H1 (cell line): Measurements from ENCODE around the gene SMARCA2. TPM values are rescaled to one million over a fixed set of nuclear protein-coding genes. Genes with fewer than 3 reads are reported as not detected.

Experiments
- CTCF ChIA-PET: fragments of 300-600 bp; sonication (Branson Sonifier 250); formaldehyde crosslinking; loops from one replicate; lab custom pipeline; 2021; ENCODE audit not compliant: partially characterized antibody; lab: Charles Lee
- POLR2A ChIA-PET: fragments of 300-600 bp; sonication (Branson Sonifier 250); formaldehyde crosslinking; loops from one replicate; lab custom pipeline; 2021; ENCODE audit warnings: inconsistent platforms; ENCODE audit not compliant: partially characterized antibody; lab: Charles Lee
- DNase-seq, 2 experiments: peaks; one replicate each; pipeline versions ENCODE4 v3.0.0 to v3.0.0-alpha.2; 2010 to 2022; ENCODE audit warnings: low spot score in 2 of 2, low read depth in 1 of 2, mixed read lengths in 1 of 2
- FAIRE-seq: peaks from 2 replicates; lab custom pipeline; 2011; peaks lifted over from hg19 to GRCh38; lab: Jason Lieb, UNC
- H2AFZ ChIP-seq: 2 replicates; pipeline ENCODE4 v1.8.1; 2012; ENCODE audit warnings: low read length, inconsistent platforms
- H2AK5ac ChIP-seq: 2 replicates; pipeline ENCODE4 v1.6.1; 2013; ENCODE audit warnings: low read depth, low read length
- H2BK120ac ChIP-seq: replicated peaks from 2 replicates; pipeline ENCODE3; 2013; ENCODE audit warnings: low read depth, low read length, inconsistent platforms
- H2BK12ac ChIP-seq: 2 replicates; pipeline ENCODE4 v1.6.1; 2013; ENCODE audit warnings: low read depth, low read length
- H2BK15ac ChIP-seq: 2 replicates; pipeline ENCODE4 v1.6.1; 2013; ENCODE audit warnings: low read length
- H2BK20ac ChIP-seq: 2 replicates; pipeline ENCODE4 v1.6.1; 2013; ENCODE audit warnings: low read length
- H2BK5ac ChIP-seq: 2 replicates; pipeline ENCODE4 v1.6.1; 2013; ENCODE audit warnings: low read depth, low read length
- H3K14ac ChIP-seq: 2 replicates; pipeline ENCODE4 v1.6.1; 2013; ENCODE audit warnings: inconsistent platforms; ENCODE audit not compliant: insufficient read length
- H3K18ac ChIP-seq: 2 replicates; pipeline ENCODE4 v1.6.1; 2013; ENCODE audit warnings: low read length; ENCODE audit errors: extremely low read depth
- H3K23ac ChIP-seq: 2 replicates; pipeline ENCODE4 v1.6.1; 2013; ENCODE audit warnings: inconsistent platforms; ENCODE audit not compliant: insufficient read length
- H3K23me2 ChIP-seq: 2 replicates; pipeline ENCODE4 v1.6.1; 2013; ENCODE audit warnings: low read depth, low read length
- H3K27ac ChIP-seq: 2 replicates; pipeline ENCODE4 v1.6.1; 2011; ENCODE audit warnings: low read depth, low read length, inconsistent platforms
- H3K27me3 ChIP-seq, 4 experiments: replicated peaks in 1 of 4; 1 replicate in 1 of 4; 2 replicates in 3 of 4; pipeline versions ENCODE4 v1.6.1 to v1.8.1; 2011 to 2013; ENCODE audit warnings: low read length in 3 of 4, mild to moderate bottlenecking in 3 of 4, inconsistent platforms in 2 of 4, mixed read lengths in 2 of 4, moderate library complexity in 1 of 4; ENCODE audit not compliant: control insufficient read depth in 3 of 4, insufficient read depth in 3 of 4; ENCODE audit errors: extremely low read depth in 1 of 4
- H3K36me3 ChIP-seq, 4 experiments: 2 replicates each; pipeline versions ENCODE4 v1.6.1 to v1.8.1; 2011 to 2013; ENCODE audit warnings: mild to moderate bottlenecking in 4 of 4, low read length in 3 of 4, moderate library complexity in 2 of 4, control low read depth in 1 of 4, inconsistent platforms in 1 of 4; ENCODE audit not compliant: insufficient read depth in 4 of 4, control insufficient read depth in 2 of 4
- H3K4ac ChIP-seq: replicated peaks from 2 replicates; pipeline ENCODE3; 2013; ENCODE audit warnings: low read length, low read depth, mixed read lengths, inconsistent platforms; ENCODE audit not compliant: insufficient read length
- H3K4me1 ChIP-seq, 4 experiments: replicated peaks in 1 of 4; 1 replicate in 1 of 4; 2 replicates in 3 of 4; pipeline versions ENCODE4 v1.6.1 to v1.8.1; 2011 to 2013; ENCODE audit warnings: low read length in 3 of 4, inconsistent platforms in 2 of 4, mixed read lengths in 1 of 4; ENCODE audit not compliant: insufficient read depth in 4 of 4, control insufficient read depth in 3 of 4
- H3K4me2 ChIP-seq, 2 experiments: 2 replicates each; pipeline versions ENCODE4 v1.6.1 to v1.8.1; 2011 to 2013; ENCODE audit warnings: low read depth in 2 of 2, low read length in 2 of 2, control low read depth in 1 of 2, inconsistent platforms in 1 of 2, mild to moderate bottlenecking in 1 of 2; ENCODE audit not compliant: insufficient read depth in 1 of 2
- H3K4me3 ChIP-seq, 4 experiments: fragments of 200-600, 300-600 bp in 1 of 4; sonication (generic), shearing (Covaris generic), sonication (Bioruptor Twin) in 1 of 4; 2 replicates each; pipeline versions ENCODE4 v1.5.1 to v1.8.1; 2011 to 2016; ENCODE audit warnings: low read length in 4 of 4, low read depth in 3 of 4, control low read depth in 2 of 4, inconsistent platforms in 2 of 4, mild to moderate bottlenecking in 2 of 4, mixed read lengths in 1 of 4, moderate library complexity in 1 of 4; ENCODE audit not compliant: insufficient read depth in 2 of 4; ENCODE audit errors: extremely low read depth in 1 of 4
- H3K56ac ChIP-seq: replicated peaks from 2 replicates; pipeline ENCODE3; 2013; ENCODE audit warnings: low read depth, mild to moderate bottlenecking, mixed read lengths, low read length, inconsistent platforms; ENCODE audit not compliant: insufficient read length
- H3K79me1 ChIP-seq: 2 replicates; pipeline ENCODE4 v1.6.1; 2013; ENCODE audit warnings: low read depth, low read length, control low read depth
- H3K79me2 ChIP-seq, 2 experiments: 2 replicates each; pipeline versions ENCODE4 v1.6.1 to v1.8.1; 2012 to 2013; ENCODE audit warnings: low read length in 2 of 2, mild to moderate bottlenecking in 2 of 2, inconsistent platforms in 1 of 2; ENCODE audit not compliant: insufficient read depth in 2 of 2, control insufficient read depth in 1 of 2
- H3K9ac ChIP-seq, 4 experiments: replicated peaks in 1 of 4; 1 replicate in 1 of 4; 2 replicates in 3 of 4; pipeline versions ENCODE4 v1.6.1 to v1.8.1; 2011 to 2013; ENCODE audit warnings: low read depth in 3 of 4, low read length in 3 of 4, control low read depth in 2 of 4, mild to moderate bottlenecking in 2 of 4, moderate library complexity in 2 of 4, inconsistent platforms in 1 of 4; ENCODE audit errors: extremely low read depth in 1 of 4
- H3K9me3 ChIP-seq, 2 experiments: 2 replicates each; pipeline versions ENCODE4 v1.6.1 to v1.8.1; 2012 to 2013; ENCODE audit warnings: mild to moderate bottlenecking in 2 of 2, moderate library complexity in 2 of 2, control low read depth in 1 of 2, inconsistent platforms in 1 of 2, low read depth in 1 of 2, low read length in 1 of 2, mixed read lengths in 1 of 2; ENCODE audit not compliant: insufficient read depth in 2 of 2
- H4K20me1 ChIP-seq, 2 experiments: replicated peaks in 1 of 2; 2 replicates each; pipeline versions ENCODE3 to v1.8.1; 2011 to 2013; ENCODE audit warnings: inconsistent platforms in 2 of 2, low read length in 2 of 2, mild to moderate bottlenecking in 1 of 2; ENCODE audit not compliant: insufficient read depth in 2 of 2, control insufficient read depth in 1 of 2
- H4K5ac ChIP-seq: 2 replicates; pipeline ENCODE4 v1.6.1; 2013; ENCODE audit warnings: low read length, low read depth, mixed read lengths, inconsistent platforms; ENCODE audit not compliant: insufficient read length
- H4K8ac ChIP-seq: 2 replicates; pipeline ENCODE4 v1.8.0; 2013; ENCODE audit warnings: mild to moderate bottlenecking, moderate library complexity, low read length, inconsistent platforms; ENCODE audit not compliant: insufficient read depth; ENCODE audit errors: extremely low read depth
- H4K91ac ChIP-seq: replicated peaks from 2 replicates; pipeline ENCODE3; 2013; ENCODE audit warnings: low read length, mixed read lengths, inconsistent platforms; ENCODE audit not compliant: insufficient read length
- CBX8 ChIP-seq: fragments of 300-800, 300-1000 bp; sonication (generic); IDR thresholded peaks from 2 replicates; pipeline ENCODE4 v1.7.1; 2016; ENCODE audit warnings: low read depth, low read length, borderline replicate concordance
- CEBPB ChIP-seq: IDR thresholded peaks from 2 replicates; pipeline ENCODE4 v1.6.1; 2012; ENCODE audit warnings: low read depth, low read length
- EP300 ChIP-seq, 2 experiments: IDR thresholded peaks; 1 replicate in 1 of 2; 2 replicates in 1 of 2; pipeline ENCODE4 v1.6.1; 2011 to 2012; ENCODE audit warnings: low read depth in 2 of 2, low read length in 2 of 2, mild to moderate bottlenecking in 2 of 2, borderline replicate concordance in 1 of 2, inconsistent platforms in 1 of 2, moderate library complexity in 1 of 2
- SRF ChIP-seq: IDR thresholded peaks from 2 replicates; pipeline ENCODE4 v1.6.1; 2011; ENCODE audit warnings: mild to moderate bottlenecking, low read depth, low read length, moderate library complexity
- SUZ12 ChIP-seq: fragments of 200-600 bp; sonication (generic); IDR thresholded peaks from 2 replicates; pipeline ENCODE4 v1.6.1; 2012; ENCODE audit warnings: mild to moderate bottlenecking, inconsistent platforms, low read length, moderate library complexity, mixed read lengths
- TAF7 ChIP-seq: optimal IDR thresholded peaks from 2 replicates; pipeline ENCODE3; 2011; ENCODE audit warnings: low read depth, mild to moderate bottlenecking, inconsistent platforms, low read length, moderate library complexity, borderline replicate concordance
- TEAD4 ChIP-seq: IDR thresholded peaks from 2 replicates; pipeline ENCODE4 v1.6.1; 2012; ENCODE audit warnings: low read depth, low read length, inconsistent platforms, mixed read lengths
- WGBS, 2 experiments: shearing (Covaris generic) in 1 of 2; methylation state at CpG; one replicate each; pipeline versions ENCODE4 v1.1.6 to v1.1.7; 2013 to 2015; ENCODE audit warnings: low lambda C conversion rate in 2 of 2, mixed read lengths in 2 of 2, inconsistent platforms in 1 of 2, low coverage in 1 of 2, missing lambda C conversion rate in 1 of 2; ENCODE audit not compliant: insufficient replicate concordance in 2 of 2, insufficient coverage in 1 of 2, insufficient read length in 1 of 2; ENCODE audit errors: extremely low coverage in 1 of 2, missing lambda C conversion rate in 1 of 2; 5-methylcytosine and 5-hydroxymethylcytosine counted together
- polyA plus RNA-seq, 7 experiments: library from polyadenylated mRNA; depleted of rRNA in 3 of 7; stranded (reverse) in 5 of 7; unstranded in 2 of 7; fragments of >200 nt in 5 of 7; fragments of 200-250 nt in 2 of 7; gene quantifications; 1 replicate in 5 of 7; 2 replicates in 1 of 7; 4 replicates in 1 of 7; pipeline versions ENCODE4 v1.2.1 to v1.2.3, GENCODE V29; 2011 to 2013; ENCODE audit warnings: missing spikeins in 2 of 7, mixed read lengths in 2 of 7
- total RNA-seq: library from RNA; stranded (reverse); fragmentation: NEBNext Ultra II Directional; extraction: Animal tissue kit (Norgen Biotek cat#: 25700); gene quantifications from 2 replicates; pipeline ENCODE4 v1.2.1, GENCODE V29; 2021

SMARCA2 gene
- total and polyA plus RNA-seq, 2 of the 8 experiments (the other 6 are each of a cell fraction or from before 2014, with no cell fraction given) = 6.3 to 21.7 TPM

DNA sequence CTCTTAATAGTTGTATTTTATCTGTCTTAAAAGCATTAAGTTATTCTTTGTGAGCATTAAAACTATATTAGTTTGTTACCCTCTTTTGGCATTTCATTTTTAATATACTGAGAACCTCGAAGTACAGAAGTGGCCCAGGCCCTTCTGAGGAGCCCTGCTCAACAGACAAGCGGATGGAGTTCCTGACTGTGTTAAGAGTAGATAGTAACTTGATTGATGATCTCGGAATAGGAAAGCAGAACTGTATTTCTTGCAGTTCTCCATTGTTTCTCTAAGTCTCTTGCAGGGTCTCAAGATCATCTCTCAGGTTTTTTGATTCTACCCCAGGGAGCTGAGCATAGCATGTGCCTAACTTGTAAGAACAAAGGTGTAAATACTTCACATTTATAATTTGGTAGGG is 139.6 kb downstream of the SMARCA2 start:
- ChIA-PET CTCF (no interaction called here), POLR2A (no interaction called here)
- Histone ChIP-seq H4K20me1 (no peaks in the 10 kb centered on the region), H2BK12ac (no peak overlapping the region), H2BK20ac (no peak overlapping the region), H3K79me2 (no peaks in the 10 kb centered on the region), H3K4me1 (peaks cover 0 to 15% (median 11%) of the 10 kb centered on the region in 4 experiments), H2BK5ac (no peak overlapping the region), H4K5ac (no peak overlapping the region), H3K79me1 (no peaks in the 10 kb centered on the region), H3K23ac (no peak overlapping the region), H3K4ac (no peak overlapping the region), H3K18ac (no peak overlapping the region), H4K8ac (no peak overlapping the region), H3K14ac (no peak overlapping the region), H3K27ac (no peak overlapping the region), H3K4me3 (no peak overlapping the region)
- 92% methylated on average over 3 of the region's 3 CpGs; no CpG with 5 or more reads in 1 of the 2 experiments for WGBS, 2 experiments
- FAIRE-seq (no peak), DNase-seq (no peak)
- TF ChIP-seq SUZ12 = no peak
- no peak for TF ChIP-seq SRF
- TF ChIP-seq TEAD4 = no peak
- no peak for TF ChIP-seq CBX8
- no peak for TF ChIP-seq CEBPB
- no peak for TF ChIP-seq TAF7
- TF ChIP-seq EP300 (IDR thresholded peaks at IDR 0.05; ENCODE audit: borderline replicate concordance in 1 of 2, low read depth in 2 of 2, low read length in 2 of 2) = no peak
- TF ChIP-seq, all 59 proteins: peak for 0
- H2AFZ ChIP-seq = no peak overlapping the region
- H3K4me2 ChIP-seq = no peak overlapping the region
- no peaks in the 10 kb centered on the region for H3K9me3 ChIP-seq
- no peak overlapping the region for H3K9ac ChIP-seq
- no peaks in the 10 kb centered on the region for H3K27me3 ChIP-seq
- H2BK120ac ChIP-seq = no peak overlapping the region
- no peaks in the 10 kb centered on the region for H3K23me2 ChIP-seq
- H2BK15ac ChIP-seq = no peak overlapping the region
- no peak overlapping the region for H2AK5ac ChIP-seq
- H4K91ac ChIP-seq = no peak overlapping the region
- H3K36me3 ChIP-seq = no peaks in the 10 kb centered on the region
- no peak overlapping the region for H3K56ac ChIP-seq
